GM12878 (cell line): Measurements from ENCODE around the gene KRTAP9-9. TPM values are rescaled to one million over a fixed set of nuclear protein-coding genes. Genes with fewer than 3 reads are reported as not detected.
"Not testable (repeated sequence)": the region's sequence is repeated elsewhere in the genome, so short reads cannot be mapped to it uniquely, and the experiment has no call there.

Experiments used
- ATAC-seq: fragments of 200-7000 bp; cut with Tn5 transposase; 3 replicates; pipeline ENCODE4 v1.9.1; 2020; ENCODE audit warnings: mild to moderate bottlenecking, moderate library complexity
- BruUV-seq: library from RNA; stranded (reverse); fragments of 400-500 nt; replicated peaks from 2 replicates; lab custom pipeline; 2021; lab: Mats Ljungman, UMichigan
- CTCF ChIA-PET: fragments of 300-600 bp; sonication (Branson Sonifier 250); formaldehyde crosslinking; extraction: SDS; loops from one replicate; lab custom pipeline; 2021; ENCODE audit warnings: inconsistent platforms; lab: Yijun Ruan, JAX
- POLR2A ChIA-PET: fragments of 350-600 bp; formaldehyde crosslinking; extraction: SDS; loops from one replicate; lab custom pipeline; 2021; ENCODE audit warnings: inconsistent platforms; lab: Charles Lee
- RAD21 ChIA-PET: fragments of 300-600 bp; sonication (Branson Sonifier 250); formaldehyde crosslinking; loops from one replicate; lab custom pipeline; 2023; ENCODE audit warnings: antibody characterized with exemption; ENCODE audit not compliant: unreplicated experiment; lab: Charles Lee
- SMC1A ChIA-PET: fragments of 300-600 bp; sonication (Branson Sonifier 250); formaldehyde crosslinking; loops from one replicate; lab custom pipeline; 2023; ENCODE audit not compliant: unreplicated experiment, uncharacterized antibody; lab: Charles Lee
- DNase-seq: peaks from one replicate; pipeline ENCODE4 v3.0.0-alpha.2; 2011; ENCODE audit warnings: low read depth, low spot score
- FAIRE-seq: peaks from 3 replicates; lab custom pipeline; 2011; peaks lifted over from hg19 to GRCh38; lab: Jason Lieb, UNC
- H2AFZ ChIP-seq: 2 replicates; pipeline ENCODE4 v1.6.0; 2011; ENCODE audit warnings: low read depth, low read length, control low read depth; ENCODE audit not compliant: control insufficient read depth
- H3K27ac ChIP-seq: 2 replicates; pipeline ENCODE4 v1.5.1; 2011; ENCODE audit warnings: control low read depth; ENCODE audit not compliant: control insufficient read depth, insufficient read depth
- H3K27me3 ChIP-seq, 2 experiments: replicated peaks in 1 of 2; 2 replicates each; pipeline versions ENCODE4 v1.6.0 to v1.6.1; 2011; ENCODE audit warnings: low read length in 1 of 2; ENCODE audit not compliant: control insufficient read depth in 2 of 2, insufficient read depth in 2 of 2
- H3K36me3 ChIP-seq, 2 experiments: 2 replicates each; pipeline ENCODE4 v1.5.1; 2011; ENCODE audit warnings: low read length in 1 of 2; ENCODE audit not compliant: control insufficient read depth in 2 of 2, insufficient read depth in 2 of 2
- H3K4me1 ChIP-seq: 2 replicates; pipeline ENCODE4 v1.6.1; 2011; ENCODE audit warnings: mild to moderate bottlenecking, low read length, moderate library complexity, mixed read lengths; ENCODE audit not compliant: control insufficient read depth, insufficient read depth
- H3K4me2 ChIP-seq: 2 replicates; pipeline ENCODE4 v1.6.0; 2011; ENCODE audit warnings: control low read depth; ENCODE audit not compliant: control insufficient read depth, insufficient read depth
- H3K4me3 ChIP-seq: fragments of 200-600 bp; sonication (generic); 2 replicates; pipeline ENCODE4 v1.5.1; 2016
- H3K79me2 ChIP-seq: 2 replicates; pipeline ENCODE4 v1.6.0; 2011; ENCODE audit warnings: low read length; ENCODE audit not compliant: control insufficient read depth, insufficient read depth
- H3K9ac ChIP-seq: 2 replicates; pipeline ENCODE4 v1.8.0; 2011; ENCODE audit warnings: low read length, control low read depth, mixed read lengths; ENCODE audit not compliant: control insufficient read depth, insufficient read depth
- H3K9me3 ChIP-seq: replicated peaks from 3 replicates; pipeline ENCODE4 v1.5.1; 2011; ENCODE audit warnings: mild to moderate bottlenecking, low read length; ENCODE audit not compliant: control insufficient read depth, insufficient read depth
- H4K20me1 ChIP-seq: 2 replicates; pipeline ENCODE4 v1.6.0; 2011; ENCODE audit not compliant: control insufficient read depth, insufficient read depth
- EP300 ChIP-seq, 2 experiments: fragments of 150-350 bp in 1 of 2; IDR thresholded peaks; 2 replicates each; pipeline ENCODE4 v1.6.1; 2011 to 2012; ENCODE audit warnings: low read depth in 2 of 2, low read length in 2 of 2, borderline replicate concordance in 1 of 2, improper control_type of control experiment in 1 of 2, inconsistent platforms in 1 of 2; ENCODE audit not compliant: control insufficient read depth in 1 of 2
- NFIC ChIP-seq: IDR thresholded peaks from 2 replicates; pipeline ENCODE4 v1.6.1; 2012; ENCODE audit warnings: low read depth, mild to moderate bottlenecking, inconsistent platforms, low read length, moderate library complexity
- ZBED1 ChIP-seq: IDR thresholded peaks from 2 replicates; pipeline ENCODE4 v1.6.1; 2016; ENCODE audit warnings: borderline replicate concordance
- ZNF592 ChIP-seq: fragments of 450-650 bp; IDR thresholded peaks from 2 replicates; pipeline ENCODE4 v1.6.1; 2017; ENCODE audit warnings: mild to moderate bottlenecking, moderate library complexity
- WGBS: methylation state at CpG from one replicate; pipeline ENCODE4 v1.1.6; 2016; ENCODE audit warnings: low lambda C conversion rate; ENCODE audit not compliant: insufficient replicate concordance, insufficient coverage; ENCODE audit errors: missing lambda C conversion rate; 5-methylcytosine and 5-hydroxymethylcytosine counted together
- in situ Hi-C: fragments of 300-500 bp; cut with MboI; formaldehyde crosslinking; loops from 9 replicates; pipeline ENCODE4 v1.14.3; 2018; ENCODE audit warnings: mixed read lengths
- intact Hi-C: fragments of 100-400 bp; cut with micrococcal nuclease; formaldehyde crosslinking; loops from one replicate; pipeline ENCODE4 v1.14.2; 2022; ENCODE audit not compliant: unreplicated experiment
- polyA plus RNA-seq, 11 experiments: library from polyadenylated mRNA; depleted of rRNA in 4 of 11; unstranded in 6 of 11; stranded (reverse) in 5 of 11; fragments of >200 nt; fragmentation: Nextera tagmentation in 4 of 11; fragmentation: Illumina TruSeq in 1 of 11; extraction: Ambion mirVana in 4 of 11; extraction: Trizol in 1 of 11; gene quantifications; 1 replicate in 1 of 11; 2 replicates in 10 of 11; pipeline versions ENCODE4 v1.2.1 to v1.2.3, GENCODE V29; 2011 to 2016; ENCODE audit warnings: inconsistent platforms in 2 of 11, missing spikeins in 2 of 11, low read depth in 1 of 11
- total RNA-seq, 4 experiments: library from RNA; depleted of rRNA in 3 of 4; stranded (reverse); fragments of >200 nt in 3 of 4; fragmentation: Illumina TruSeq in 1 of 4; extraction: Trizol in 1 of 4; gene quantifications; 2 replicates each; pipeline versions ENCODE4 v1.2.1 to v1.2.3, GENCODE V29; 2013 to 2021
- TF ChIP-seq, protein P1 (sequence below): fragments of 450-650 bp; IDR thresholded peaks from 2 replicates; pipeline ENCODE4 v1.6.1; 2017; ENCODE audit warnings: mild to moderate bottlenecking, low read depth, inconsistent platforms; ENCODE audit not compliant: poor library complexity, severe bottlenecking

KRTAP9-9 gene
- total and polyA plus RNA-seq, 10 of the 15 experiments (the other 5 are each of a cell fraction or from before 2014, with no cell fraction given): not detected

GRCh38 chr17:41231731-41232130 is 23.5 kb upstream of the KRTAP9-9 start:
- TF ChIP-seq NFIC: no peak
- TF ChIP-seq EP300 (IDR thresholded peaks at IDR 0.05; ENCODE audit: borderline replicate concordance in 1 of 2, control insufficient read depth in 1 of 2, low read depth in 2 of 2, low read length in 2 of 2): no peak
- TF ChIP-seq ZNF592: no peak
- TF ChIP-seq, protein P1, sequence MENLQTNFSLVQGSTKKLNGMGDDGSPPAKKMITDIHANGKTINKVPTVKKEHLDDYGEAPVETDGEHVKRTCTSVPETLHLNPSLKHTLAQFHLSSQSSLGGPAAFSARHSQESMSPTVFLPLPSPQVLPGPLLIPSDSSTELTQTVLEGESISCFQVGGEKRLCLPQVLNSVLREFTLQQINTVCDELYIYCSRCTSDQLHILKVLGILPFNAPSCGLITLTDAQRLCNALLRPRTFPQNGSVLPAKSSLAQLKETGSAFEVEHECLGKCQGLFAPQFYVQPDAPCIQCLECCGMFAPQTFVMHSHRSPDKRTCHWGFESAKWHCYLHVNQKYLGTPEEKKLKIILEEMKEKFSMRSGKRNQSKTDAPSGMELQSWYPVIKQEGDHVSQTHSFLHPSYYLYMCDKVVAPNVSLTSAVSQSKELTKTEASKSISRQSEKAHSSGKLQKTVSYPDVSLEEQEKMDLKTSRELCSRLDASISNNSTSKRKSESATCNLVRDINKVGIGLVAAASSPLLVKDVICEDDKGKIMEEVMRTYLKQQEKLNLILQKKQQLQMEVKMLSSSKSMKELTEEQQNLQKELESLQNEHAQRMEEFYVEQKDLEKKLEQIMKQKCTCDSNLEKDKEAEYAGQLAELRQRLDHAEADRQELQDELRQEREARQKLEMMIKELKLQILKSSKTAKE: no peak
- TF ChIP-seq ZBED1: no peak
- BruUV-seq: no TSS peak
- ATAC-seq: no peak
- CTCF ChIA-PET: no interaction called here
- in situ Hi-C loops: no loop called here
- H2AFZ ChIP-seq: no peak overlapping the region
- H3K4me1 ChIP-seq: no peaks in the 10 kb centered on the region
- FAIRE-seq: no peak
- H3K36me3 ChIP-seq: no peaks in the 10 kb centered on the region
- DNase-seq: no peak
- WGBS: 46% methylated on average over 6 of the region's 6 CpGs
- RAD21 ChIA-PET: no interaction called here
- SMC1A ChIA-PET: no interaction called here
- no peaks in the 10 kb centered on the region for H3K79me2 ChIP-seq
- intact Hi-C loops: no loop called here
- no peaks in the 10 kb centered on the region for H4K20me1 ChIP-seq
- H3K9ac ChIP-seq: no peak overlapping the region
- no peaks in the 10 kb centered on the region for H3K9me3 ChIP-seq
- peaks cover 0 to 3% of the 10 kb centered on the region in 2 experiments; a peak in 1 of 4 replicates for H3K27me3 ChIP-seq
- no peak overlapping the region for H3K4me3 ChIP-seq
- POLR2A ChIA-PET: no interaction called here
- no peak overlapping the region for H3K27ac ChIP-seq
- H3K4me2 ChIP-seq: no peak overlapping the region

- ATAC-seq, CTCF ChIA-PET, H3K79me2 ChIP-seq, H3K4me2 ChIP-seq, H3K4me1 ChIP-seq, H2AFZ ChIP-seq, FAIRE-seq, H3K27ac ChIP-seq, H3K9ac ChIP-seq, intact Hi-C loops, H3K36me3 ChIP-seq, SMC1A ChIA-PET, H4K20me1 ChIP-seq, H3K4me3 ChIP-seq, RAD21 ChIA-PET, H3K9me3 ChIP-seq, POLR2A ChIA-PET, BruUV-seq, H3K27me3 ChIP-seq, in situ Hi-C loops, DNase-seq: not testable (repeated sequence)
- WGBS: 0% methylated on average over 1 of the region's 1 CpG
These were observed 22.6 kb upstream of the KRTAP9-9 start, which contains the start of gene KRTAP9-3 for GRCh38 chr17:41232399-41233105. Gene KRTAP9-3 (plus strand): TSS chr17:41232449. CDS start chr17:41232502, 53 bp downstream.
